GM18520 (cell line): ENCODE data around the gene RGP1.

ENCODE experiments used
- ATAC-seq: cut with Tn5 transposase; IDR thresholded peaks from one replicate; pipeline ENCODE4 v1.9.1; 2021; ENCODE audit not compliant: unreplicated experiment

The RGP1 gene

GRCh38 chr9:35798658-35799374, 49.7 kb downstream of the RGP1 start:
- ATAC-seq = peak; percentile 52

GRCh38 chr9:35800530-35800929, 51.4 kb downstream of the RGP1 start:
- no peak for ATAC-seq

GRCh38 chr9:35801328-35802128, 52.4 kb downstream of the RGP1 start:
- ATAC-seq = no peak

- no peak for ATAC-seq
Observed at GRCh38 chr9:35806101-35806500, 57.0 kb downstream of the RGP1 start.
